SK-N-SH treated with all-trans-retinoic acid at 6 μM for 48 hours (cell line): ENCODE data around the gene MIPOL1.
"Not testable (repeated sequence)": the region's sequence is repeated elsewhere in the genome, so short reads cannot be mapped to it uniquely, and the experiment has no call there.

ENCODE experiments used
- ATAC-seq: fragments of 200-7000 bp; cut with Tn5 transposase; 3 replicates; pipeline ENCODE4 v1.9.1; 2020; ENCODE audit warnings: mild to moderate bottlenecking, moderate library complexity
- ARNTL ChIP-seq: fragments of 450-650 bp; formaldehyde crosslinking; IDR thresholded peaks from 2 replicates; pipeline ENCODE4 v1.5.0; 2020; ENCODE audit warnings: low read depth, mild to moderate bottlenecking, moderate library complexity, borderline replicate concordance
- BACH2 ChIP-seq: fragments of 250-450 bp; sonication (Bioruptor Pico); IDR thresholded peaks from 2 replicates; pipeline ENCODE4 v1.9.0; 2021; ENCODE audit warnings: mild to moderate bottlenecking, borderline replicate concordance
- CSDC2 ChIP-seq: fragments of 250-450 bp; sonication (Bioruptor Pico); IDR thresholded peaks from 2 replicates; pipeline ENCODE4 v1.5.0; 2020; ENCODE audit warnings: mild to moderate bottlenecking, moderate library complexity
- ESRRG ChIP-seq: fragments of 250-450 bp; sonication (Bioruptor Pico); IDR thresholded peaks from 2 replicates; pipeline ENCODE4 v1.6.1; 2021; ENCODE audit warnings: mild to moderate bottlenecking
- ISL1 ChIP-seq: fragments of 250-450 bp; sonication (Bioruptor Pico); IDR thresholded peaks from 2 replicates; pipeline ENCODE4 v2.1.2; 2022; ENCODE audit warnings: mild to moderate bottlenecking, moderate library complexity
- OSR1 ChIP-seq: fragments of 250-450 bp; sonication (Bioruptor Pico); IDR thresholded peaks from 2 replicates; pipeline ENCODE4 v1.8.0; 2022; ENCODE audit warnings: moderate library complexity, mild to moderate bottlenecking, inconsistent platforms
- POU6F1 ChIP-seq: fragments of 250-450 bp; sonication (Bioruptor Pico); IDR thresholded peaks from 2 replicates; pipeline ENCODE4 v1.8.0; 2021; ENCODE audit warnings: low read depth, mild to moderate bottlenecking, moderate library complexity, borderline replicate concordance
- RARB ChIP-seq: fragments of 250-450 bp; sonication (Bioruptor Pico); IDR thresholded peaks from 2 replicates; pipeline ENCODE4 v1.8.0; 2021; ENCODE audit warnings: mild to moderate bottlenecking, moderate library complexity
- SNAI2 ChIP-seq: fragments of 250-450 bp; sonication (Bioruptor Pico); IDR thresholded peaks from 2 replicates; pipeline ENCODE4 v1.5.0; 2020; ENCODE audit warnings: mild to moderate bottlenecking, moderate library complexity
- TCF4 ChIP-seq: fragments of 250-450 bp; sonication (Bioruptor Pico); IDR thresholded peaks from 2 replicates; pipeline ENCODE4 v1.8.0; 2021; ENCODE audit warnings: mild to moderate bottlenecking, moderate library complexity, borderline replicate concordance
- TOX ChIP-seq: fragments of 250-450 bp; sonication (Bioruptor Pico); IDR thresholded peaks from 2 replicates; pipeline ENCODE4 v1.8.0; 2021; ENCODE audit warnings: mild to moderate bottlenecking, moderate library complexity, borderline replicate concordance
- TSHZ2 ChIP-seq: fragments of 250-450 bp; sonication (Bioruptor Pico); IDR thresholded peaks from 2 replicates; pipeline ENCODE4 v1.5.0; 2020; ENCODE audit warnings: mild to moderate bottlenecking, moderate library complexity
- ZC3H10 ChIP-seq: fragments of 250-450 bp; sonication (Bioruptor Pico); IDR thresholded peaks from 2 replicates; pipeline ENCODE4 v1.5.1; 2021; ENCODE audit warnings: mild to moderate bottlenecking, moderate library complexity
- ZFP3 ChIP-seq: fragments of 250-450 bp; sonication (Bioruptor Pico); IDR thresholded peaks from 2 replicates; pipeline ENCODE4 v1.5.0; 2020; ENCODE audit warnings: mild to moderate bottlenecking, moderate library complexity
- ZNF565 ChIP-seq: fragments of 450-650 bp; formaldehyde crosslinking; conservative IDR thresholded peaks from 2 replicates; pipeline ENCODE4 v1.5.0; 2020; ENCODE audit warnings: low read depth, mild to moderate bottlenecking, moderate library complexity
- ZNF70 ChIP-seq: fragments of 450-650 bp; formaldehyde crosslinking; IDR thresholded peaks from 2 replicates; pipeline ENCODE4 v1.5.0; 2020; ENCODE audit warnings: mild to moderate bottlenecking, moderate library complexity
- TF ChIP-seq, protein P1 (sequence below): fragments of 250-450 bp; sonication (Bioruptor Pico); IDR thresholded peaks from 2 replicates; pipeline ENCODE4 v1.8.0; 2020; ENCODE audit warnings: mild to moderate bottlenecking, moderate library complexity, borderline replicate concordance
- TF ChIP-seq, protein P2 (sequence below): fragments of 250-450 bp; sonication (Bioruptor Pico); IDR thresholded peaks from 2 replicates; pipeline ENCODE4 v1.5.1; 2021; ENCODE audit warnings: mild to moderate bottlenecking, moderate library complexity

Gene MIPOL1

DNA sequence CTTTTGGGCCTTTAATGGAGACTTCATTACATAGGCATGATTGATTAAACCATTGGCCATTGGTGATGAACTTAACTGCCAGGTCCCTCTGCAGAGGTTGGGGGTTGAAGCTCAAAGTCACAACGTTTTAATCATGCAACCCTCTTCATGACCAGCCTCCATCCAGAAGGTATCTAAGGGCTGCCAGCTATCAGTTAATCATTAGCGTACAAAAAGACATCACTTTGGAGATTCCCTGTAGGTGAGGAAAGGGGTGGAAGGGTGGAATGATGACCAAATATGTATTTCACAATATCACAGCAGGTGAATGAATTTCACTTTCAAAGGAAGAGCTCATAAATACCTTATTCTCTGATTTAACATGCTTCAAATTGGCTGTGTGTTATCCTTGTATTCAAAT is 92.0 kb downstream of the MIPOL1 start (continued):
- TF ChIP-seq, protein P1, sequence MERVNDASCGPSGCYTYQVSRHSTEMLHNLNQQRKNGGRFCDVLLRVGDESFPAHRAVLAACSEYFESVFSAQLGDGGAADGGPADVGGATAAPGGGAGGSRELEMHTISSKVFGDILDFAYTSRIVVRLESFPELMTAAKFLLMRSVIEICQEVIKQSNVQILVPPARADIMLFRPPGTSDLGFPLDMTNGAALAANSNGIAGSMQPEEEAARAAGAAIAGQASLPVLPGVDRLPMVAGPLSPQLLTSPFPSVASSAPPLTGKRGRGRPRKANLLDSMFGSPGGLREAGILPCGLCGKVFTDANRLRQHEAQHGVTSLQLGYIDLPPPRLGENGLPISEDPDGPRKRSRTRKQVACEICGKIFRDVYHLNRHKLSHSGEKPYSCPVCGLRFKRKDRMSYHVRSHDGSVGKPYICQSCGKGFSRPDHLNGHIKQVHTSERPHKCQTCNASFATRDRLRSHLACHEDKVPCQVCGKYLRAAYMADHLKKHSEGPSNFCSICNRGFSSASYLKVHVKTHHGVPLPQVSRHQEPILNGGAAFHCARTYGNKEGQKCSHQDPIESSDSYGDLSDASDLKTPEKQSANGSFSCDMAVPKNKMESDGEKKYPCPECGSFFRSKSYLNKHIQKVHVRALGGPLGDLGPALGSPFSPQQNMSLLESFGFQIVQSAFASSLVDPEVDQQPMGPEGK (CRISPR knock-in tag) = no peak

GRCh38 chr14:37295262-37295661 is 97.5 kb downstream of the MIPOL1 start:
- ATAC-seq = not testable (repeated sequence)

GRCh38 chr14:37311252-37311651 is 113.5 kb downstream of the MIPOL1 start:
- ATAC-seq = no peak
- TF ChIP-seq, protein P2, sequence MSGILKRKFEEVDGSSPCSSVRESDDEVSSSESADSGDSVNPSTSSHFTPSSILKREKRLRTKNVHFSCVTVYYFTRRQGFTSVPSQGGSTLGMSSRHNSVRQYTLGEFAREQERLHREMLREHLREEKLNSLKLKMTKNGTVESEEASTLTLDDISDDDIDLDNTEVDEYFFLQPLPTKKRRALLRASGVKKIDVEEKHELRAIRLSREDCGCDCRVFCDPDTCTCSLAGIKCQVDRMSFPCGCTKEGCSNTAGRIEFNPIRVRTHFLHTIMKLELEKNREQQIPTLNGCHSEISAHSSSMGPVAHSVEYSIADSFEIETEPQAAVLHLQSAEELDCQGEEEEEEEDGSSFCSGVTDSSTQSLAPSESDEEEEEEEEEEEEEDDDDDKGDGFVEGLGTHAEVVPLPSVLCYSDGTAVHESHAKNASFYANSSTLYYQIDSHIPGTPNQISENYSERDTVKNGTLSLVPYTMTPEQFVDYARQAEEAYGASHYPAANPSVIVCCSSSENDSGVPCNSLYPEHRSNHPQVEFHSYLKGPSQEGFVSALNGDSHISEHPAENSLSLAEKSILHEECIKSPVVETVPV = no peak
- TF ChIP-seq, all 23 proteins: peak for 0

DNA sequence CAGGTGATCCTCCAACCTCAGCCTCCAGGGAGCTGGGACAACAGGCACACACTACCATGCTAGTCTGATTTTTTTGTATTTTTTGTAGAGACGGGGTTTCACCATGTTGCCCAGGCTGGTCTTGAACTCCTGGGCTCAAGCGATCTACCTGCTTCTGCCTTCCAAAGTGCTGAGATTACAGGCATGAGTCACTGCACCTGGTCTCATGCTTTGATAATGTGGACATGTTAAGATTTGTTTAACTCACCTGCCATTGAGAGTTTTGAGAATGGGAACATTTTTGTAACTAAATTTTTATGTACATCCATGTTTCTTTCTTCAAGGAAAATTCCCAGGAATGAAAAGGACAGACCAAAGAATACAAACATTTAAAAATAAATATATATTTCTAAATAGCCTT is 121.2 kb downstream of the MIPOL1 start:
- TF ChIP-seq RARB = no peak
- TF ChIP-seq ISL1 (CRISPR knock-in tag) = no peak
- TF ChIP-seq ARNTL = no peak
- TF ChIP-seq CSDC2 (CRISPR knock-in tag) = no peak
- no peak for TF ChIP-seq OSR1
- no peak for TF ChIP-seq ZNF565 (CRISPR knock-in tag)
- no peak for TF ChIP-seq ZFP3
- no peak for ATAC-seq

DNA sequence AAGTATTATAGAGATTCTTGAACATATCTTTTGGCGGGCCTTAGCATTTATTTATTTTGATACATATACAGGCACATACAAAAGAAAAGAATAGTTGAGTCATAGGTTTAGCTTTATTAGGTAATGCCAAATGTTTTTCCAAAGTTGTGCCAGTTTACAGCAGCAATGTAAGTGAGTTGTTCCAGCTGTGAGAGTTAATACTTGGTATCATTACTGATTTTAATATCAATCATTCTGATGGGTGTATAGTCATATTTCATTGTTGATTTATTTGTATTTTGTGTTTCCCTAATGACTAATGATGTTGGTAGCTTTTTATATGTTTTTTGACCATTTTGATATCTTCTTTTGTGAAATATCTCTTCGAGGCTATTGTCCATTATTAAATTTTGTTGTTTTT is 122.4 kb downstream of the MIPOL1 start:
- TF ChIP-seq ZNF70 = no peak
- no peak for TF ChIP-seq ARNTL
- TF ChIP-seq BACH2 (CRISPR knock-in tag) = no peak
- TF ChIP-seq CSDC2 (CRISPR knock-in tag) = no peak
- TF ChIP-seq, protein P1 (CRISPR knock-in tag) = no peak
- TF ChIP-seq ZC3H10 = no peak
- TF ChIP-seq TCF4 (CRISPR knock-in tag) = no peak
- no peak for TF ChIP-seq SNAI2 (CRISPR knock-in tag)
- TF ChIP-seq, protein P2 = no peak
- no peak for TF ChIP-seq TSHZ2 (CRISPR knock-in tag)
- TF ChIP-seq, all 23 proteins: peak for 0
- no peak for ATAC-seq

DNA sequence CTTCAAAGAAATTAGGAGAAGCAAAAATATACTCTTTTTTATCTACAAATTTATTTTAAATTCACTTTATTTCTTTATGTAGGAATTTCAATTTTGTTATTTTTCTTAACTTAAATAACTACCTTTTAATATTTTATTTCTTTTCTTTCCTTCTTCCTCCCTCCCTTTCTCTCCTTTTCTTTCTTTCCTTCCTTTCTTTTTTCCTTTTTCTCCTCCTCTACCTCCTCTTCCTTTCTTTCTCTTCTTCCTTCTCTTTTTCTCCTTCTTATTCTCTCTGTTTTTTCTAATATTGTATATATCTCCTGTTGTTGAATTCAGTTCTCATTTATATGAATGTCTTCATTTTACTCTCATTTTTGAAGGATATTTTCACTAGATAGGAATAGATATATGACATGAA is 127.6 kb downstream of the MIPOL1 start:
- no peak for TF ChIP-seq ZNF70
- no peak for TF ChIP-seq ESRRG
- TF ChIP-seq TOX (CRISPR knock-in tag) = no peak
- TF ChIP-seq ARNTL = no peak
- TF ChIP-seq ISL1 (CRISPR knock-in tag) = no peak
- no peak for TF ChIP-seq ZNF565 (CRISPR knock-in tag)
- no peak for TF ChIP-seq POU6F1
- ATAC-seq = no peak
